Measurements from ENCODE around the gene SLC18A2. TPM values are rescaled to one million over a fixed set of nuclear protein-coding genes. Genes with fewer than 3 reads are reported as not detected.

Gene SLC18A2
- total RNA-seq, 1 experiment from 2014 or later = not detected

DNA sequence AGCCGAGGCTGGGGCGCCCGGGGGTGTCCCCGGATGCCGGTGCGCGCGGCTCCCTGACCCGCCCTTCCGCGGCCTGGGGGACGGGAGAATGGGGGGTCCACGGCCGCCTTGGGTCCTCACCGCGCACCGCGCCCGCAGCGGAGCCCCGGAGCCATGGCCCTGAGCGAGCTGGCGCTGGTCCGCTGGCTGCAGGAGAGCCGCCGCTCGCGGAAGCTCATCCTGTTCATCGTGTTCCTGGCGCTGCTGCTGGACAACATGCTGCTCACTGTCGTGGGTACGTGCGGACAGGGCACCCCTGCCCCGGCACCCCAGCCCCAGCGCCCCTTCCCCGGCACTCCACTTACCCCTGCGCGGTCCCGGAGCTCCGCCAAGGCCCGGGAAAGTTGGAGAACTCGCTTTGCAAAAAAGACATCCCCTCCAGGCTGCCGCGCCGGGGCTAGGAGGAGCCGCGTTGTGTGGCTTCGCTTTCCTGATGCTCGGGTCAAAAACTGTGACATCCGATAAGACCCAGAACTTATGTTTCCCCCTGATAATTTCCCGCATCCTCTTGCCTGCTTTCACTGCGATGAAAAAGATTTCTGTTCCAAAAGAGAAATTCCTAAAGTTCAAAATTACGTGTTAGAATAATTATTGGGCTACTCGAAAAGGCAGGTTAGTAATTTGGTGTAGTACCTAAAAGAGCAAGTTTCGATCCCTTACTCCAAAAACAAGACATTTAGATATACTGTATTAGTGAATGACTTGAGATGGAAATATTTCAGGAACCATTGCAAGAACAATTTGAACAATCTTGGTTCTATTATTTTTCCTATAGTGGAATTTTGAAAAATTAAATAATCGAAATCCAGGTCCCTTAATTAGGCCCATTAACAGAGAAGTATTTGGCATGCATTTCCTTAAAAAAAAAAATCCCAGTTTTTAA, 888 bp downstream of the SLC18A2 start:
- TF ChIP-seq TCF7L2 (IDR thresholded peaks at IDR 0.05; ENCODE audit: low read depth, low read length) (no peak), POLR2AphosphoS5 (IDR thresholded peaks at IDR 0.05; ENCODE audit: low read depth, low read length) (no peak), SIN3A (IDR thresholded peaks at IDR 0.05; ENCODE audit: borderline replicate concordance, insufficient read depth, low read depth, low read length) (no peak), REST (IDR thresholded peaks at IDR 0.05; ENCODE audit: insufficient read depth in 1 of 2, low read depth in 2 of 2, low read length in 1 of 2) (no peak)
- TF ChIP-seq, protein P1, sequence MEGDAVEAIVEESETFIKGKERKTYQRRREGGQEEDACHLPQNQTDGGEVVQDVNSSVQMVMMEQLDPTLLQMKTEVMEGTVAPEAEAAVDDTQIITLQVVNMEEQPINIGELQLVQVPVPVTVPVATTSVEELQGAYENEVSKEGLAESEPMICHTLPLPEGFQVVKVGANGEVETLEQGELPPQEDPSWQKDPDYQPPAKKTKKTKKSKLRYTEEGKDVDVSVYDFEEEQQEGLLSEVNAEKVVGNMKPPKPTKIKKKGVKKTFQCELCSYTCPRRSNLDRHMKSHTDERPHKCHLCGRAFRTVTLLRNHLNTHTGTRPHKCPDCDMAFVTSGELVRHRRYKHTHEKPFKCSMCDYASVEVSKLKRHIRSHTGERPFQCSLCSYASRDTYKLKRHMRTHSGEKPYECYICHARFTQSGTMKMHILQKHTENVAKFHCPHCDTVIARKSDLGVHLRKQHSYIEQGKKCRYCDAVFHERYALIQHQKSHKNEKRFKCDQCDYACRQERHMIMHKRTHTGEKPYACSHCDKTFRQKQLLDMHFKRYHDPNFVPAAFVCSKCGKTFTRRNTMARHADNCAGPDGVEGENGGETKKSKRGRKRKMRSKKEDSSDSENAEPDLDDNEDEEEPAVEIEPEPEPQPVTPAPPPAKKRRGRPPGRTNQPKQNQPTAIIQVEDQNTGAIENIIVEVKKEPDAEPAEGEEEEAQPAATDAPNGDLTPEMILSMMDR (IDR thresholded peaks at IDR 0.05) = no peak
- no TSS peak for BruUV-seq (replicated peaks)
- no peak for DNase-seq (ENCODE audit: low read depth, low spot score)
- no peaks in the 10 kb centered on the region for H3K9me3 ChIP-seq (ENCODE audit: control insufficient read depth, insufficient read depth, low read depth, low read length)
- H3K4me1 ChIP-seq (ENCODE audit: control insufficient read depth, insufficient read depth, low read length) = no peaks in the 10 kb centered on the region
- POLR2A ChIA-PET = no interaction called here
- no peak overlapping the region for H3K4me3 ChIP-seq (ENCODE audit: low read depth in 2 of 2, low read length in 2 of 2)
- intact Hi-C loops (cut with micrococcal nuclease; ENCODE audit: unreplicated experiment) (no loop called here), in situ Hi-C loops (cut with HindIII; ENCODE audit: low pct_unique_long_range_greater_than_20kb, low sequenced_read_pairs) (no loop called here)
- ATAC-seq = no peak
- no peak overlapping the region for H3K27ac ChIP-seq (ENCODE audit: low read length)
- no peaks in the 10 kb centered on the region for H3K36me3 ChIP-seq (ENCODE audit: control insufficient read depth, insufficient read depth, low read length)
- peaks cover 5% of the 10 kb centered on the region for H3K27me3 ChIP-seq (ENCODE audit: control insufficient read depth, insufficient read depth, low read length)
- CTCF ChIA-PET = no interaction called here

- ChIA-PET CTCF (no interaction called here), POLR2A (no interaction called here)
- Histone ChIP-seq H3K27ac (ENCODE audit: low read length) (no peak overlapping the region), H3K4me3 (ENCODE audit: low read depth in 2 of 2, low read length in 2 of 2) (no peak overlapping the region), H3K9me3 (ENCODE audit: control insufficient read depth, insufficient read depth, low read depth, low read length) (no peaks in the 10 kb centered on the region), H3K36me3 (ENCODE audit: control insufficient read depth, insufficient read depth, low read length) (no peaks in the 10 kb centered on the region), H3K27me3 (ENCODE audit: control insufficient read depth, insufficient read depth, low read length) (peaks cover 8% of the 10 kb centered on the region), H3K4me1 (ENCODE audit: control insufficient read depth, insufficient read depth, low read length) (no peaks in the 10 kb centered on the region)
- TF ChIP-seq REST (IDR thresholded peaks at IDR 0.05; ENCODE audit: insufficient read depth in 1 of 2, low read depth in 2 of 2, low read length in 1 of 2) (no peak), POLR2AphosphoS5 (IDR thresholded peaks at IDR 0.05; ENCODE audit: low read depth, low read length) (no peak), SIN3A (IDR thresholded peaks at IDR 0.05; ENCODE audit: borderline replicate concordance, insufficient read depth, low read depth, low read length) (no peak), TCF7L2 (IDR thresholded peaks at IDR 0.05; ENCODE audit: low read depth, low read length) (no peak)
- TF ChIP-seq, protein P1 (IDR thresholded peaks at IDR 0.05) = no peak
- intact Hi-C loops (cut with micrococcal nuclease; ENCODE audit: unreplicated experiment) (no loop called here), in situ Hi-C loops (cut with HindIII; ENCODE audit: low pct_unique_long_range_greater_than_20kb, low sequenced_read_pairs) (no loop called here)
- DNase-seq (ENCODE audit: low read depth, low spot score) (no peak), ATAC-seq (no peak)
- BruUV-seq (replicated peaks) = no TSS peak
Observed at GRCh38 chr10:117242463-117242832, 1.5 kb downstream of the SLC18A2 start.
